IPS DF 6.9 (cell line): Measurements from ENCODE around the gene CSTF2T.

Experiments used
- DNase-seq: peaks from one replicate; pipeline ENCODE4 v3.0.0-alpha.2; 2013; ENCODE audit warnings: low read depth, low spot score
- H3K27ac ChIP-seq: one replicate; pipeline ENCODE4 v1.5.1; 2013; ENCODE audit warnings: low read length, control low read depth
- H3K27me3 ChIP-seq: 2 replicates; pipeline ENCODE4 v1.6.1; 2013; ENCODE audit warnings: mild to moderate bottlenecking, low read length; ENCODE audit not compliant: control insufficient read depth, insufficient read depth
- H3K36me3 ChIP-seq: 2 replicates; pipeline ENCODE4 v1.6.1; 2013; ENCODE audit warnings: low read length; ENCODE audit not compliant: control insufficient read depth, insufficient read depth
- H3K4me1 ChIP-seq: 2 replicates; pipeline ENCODE4 v1.6.1; 2013; ENCODE audit warnings: low read length; ENCODE audit not compliant: control insufficient read depth, insufficient read depth
- H3K4me3 ChIP-seq: 2 replicates; pipeline ENCODE4 v1.5.1; 2013; ENCODE audit warnings: mild to moderate bottlenecking, low read length
- H3K9me3 ChIP-seq: 2 replicates; pipeline ENCODE4 v1.6.1; 2013; ENCODE audit warnings: low read length, inconsistent platforms; ENCODE audit not compliant: control insufficient read depth, insufficient read depth
- WGBS: extraction: QIAGEN DNeasy Blood & Tissue Kit; methylation state at CpG from one replicate; pipeline ENCODE4 v1.1.7; 2013; ENCODE audit warnings: mixed read lengths, missing lambda C conversion rate; ENCODE audit not compliant: insufficient read length, insufficient coverage; 5-methylcytosine and 5-hydroxymethylcytosine counted together

The CSTF2T gene

DNA sequence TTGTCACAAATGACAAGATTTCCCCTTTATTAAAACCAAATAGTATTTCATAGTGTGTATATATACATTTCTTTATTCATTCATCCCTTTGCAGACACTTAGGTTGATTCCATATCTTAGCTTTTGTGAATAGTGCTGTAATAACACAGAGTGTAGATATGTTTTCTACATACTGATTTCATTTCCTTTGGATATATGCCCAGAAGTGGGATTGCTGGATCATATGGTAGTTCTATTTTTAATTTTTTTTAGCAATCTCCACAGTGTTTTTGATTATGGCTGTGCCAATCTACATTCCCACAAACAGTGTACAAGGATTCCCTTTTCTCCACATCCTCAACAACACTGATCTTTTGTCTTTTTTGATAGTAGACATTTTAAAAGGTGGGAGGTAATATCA, 46.4 kb downstream of the CSTF2T start:
- H3K27me3 ChIP-seq = no peaks in the 10 kb centered on the region
- H3K9me3 ChIP-seq = no peaks in the 10 kb centered on the region
- no peak overlapping the region for H3K27ac ChIP-seq
- H3K4me3 ChIP-seq = no peak overlapping the region
- no peaks in the 10 kb centered on the region for H3K4me1 ChIP-seq
- no peak for DNase-seq
- no peaks in the 10 kb centered on the region for H3K36me3 ChIP-seq

DNA sequence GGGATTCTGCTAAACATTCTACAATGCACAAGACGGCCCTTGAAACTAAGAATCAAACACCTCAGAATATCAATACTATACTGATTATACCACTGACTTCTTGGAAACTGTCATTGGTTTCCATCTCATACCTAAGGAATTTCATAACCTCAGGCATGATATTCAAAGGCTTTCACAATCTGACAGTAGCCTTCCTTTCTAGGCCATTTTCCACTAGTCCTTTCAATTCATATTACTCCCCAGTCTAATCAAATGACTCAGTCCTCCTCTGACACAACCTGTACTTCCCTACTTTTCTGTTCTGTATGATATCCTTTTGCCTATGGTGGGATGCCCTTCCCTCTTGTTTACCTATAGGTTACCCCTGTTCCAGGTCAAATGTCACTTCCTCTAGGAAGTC, 48.3 kb downstream of the CSTF2T start:
- no peak for DNase-seq
- H3K4me1 ChIP-seq = no peaks in the 10 kb centered on the region
- no peak overlapping the region for H3K4me3 ChIP-seq
- no peaks in the 10 kb centered on the region for H3K27me3 ChIP-seq
- no CpG with 5 or more reads among the region's 1 CpG for WGBS
- H3K36me3 ChIP-seq = no peaks in the 10 kb centered on the region
- no peak overlapping the region for H3K27ac ChIP-seq
- H3K9me3 ChIP-seq = no peaks in the 10 kb centered on the region

GRCh38 chr10:51649064-51649463, 50.3 kb downstream of the CSTF2T start:
- Histone ChIP-seq H3K27ac (no peak overlapping the region), H3K27me3 (no peaks in the 10 kb centered on the region), H3K36me3 (no peaks in the 10 kb centered on the region), H3K4me3 (no peak overlapping the region), H3K4me1 (no peaks in the 10 kb centered on the region), H3K9me3 (no peaks in the 10 kb centered on the region)
- DNase-seq = no peak
- WGBS = no CpG with 5 or more reads among the region's 3 CpGs
